K562 (cell line): ENCODE results near the gene CGB3. TPM values are rescaled to one million over a fixed set of nuclear protein-coding genes. Genes with fewer than 3 reads are reported as not detected.
A peak's percentile ranks its signal among the peaks of the same experiment; 100 is the strongest.

Source experiments
- CBFB ChIP-seq: sonication (generic); formaldehyde crosslinking; IDR thresholded peaks from 2 replicates; pipeline ENCODE4 v1.4.0; 2020; ENCODE audit warnings: mild to moderate bottlenecking, missing genetic modification reagents
- CCNT2 ChIP-seq: IDR thresholded peaks from 2 replicates; pipeline ENCODE4 v1.6.1; 2011; ENCODE audit warnings: borderline replicate concordance, low read depth, mild to moderate bottlenecking, moderate library complexity, mixed read lengths, low read length; ENCODE audit not compliant: insufficient read length; ENCODE audit errors: extremely low read depth
- CREB1 ChIP-seq, 2 experiments: sonication (generic) in 1 of 2; formaldehyde crosslinking in 1 of 2; IDR thresholded peaks; 2 replicates each; pipeline versions ENCODE4 v1.6.1 to v1.8.0; 2012 to 2022; ENCODE audit warnings: inconsistent platforms in 1 of 2, mild to moderate bottlenecking in 1 of 2, missing genetic modification reagents in 1 of 2, moderate library complexity in 1 of 2
- E2F4 ChIP-seq: sonication (generic); formaldehyde crosslinking; IDR thresholded peaks from 2 replicates; pipeline ENCODE4 v1.8.0; 2022; ENCODE audit warnings: mild to moderate bottlenecking, low read depth, missing genetic modification reagents
- ETV1 ChIP-seq: fragments of 450-650 bp; conservative IDR thresholded peaks from 2 replicates; pipeline ENCODE4 v1.6.1; 2016; ENCODE audit warnings: missing genetic modification characterization, control low read depth, low read depth, missing compliant biosample characterization
- GATAD2A ChIP-seq: fragments of 450-650 bp; IDR thresholded peaks from 2 replicates; pipeline ENCODE4 v1.6.1; 2017
- GATAD2B ChIP-seq: fragments of 450-650 bp; IDR thresholded peaks from 2 replicates; pipeline ENCODE4 v1.6.1; 2017; ENCODE audit warnings: mild to moderate bottlenecking, borderline replicate concordance
- HDAC2 ChIP-seq: fragments of 450-650 bp; IDR thresholded peaks from 2 replicates; pipeline ENCODE4 v1.6.1; 2016; ENCODE audit warnings: mild to moderate bottlenecking
- KDM4B ChIP-seq, 2 experiments: fragments of 450-650 bp in 1 of 2; sonication (generic) in 1 of 2; IDR thresholded peaks; 2 replicates each; pipeline ENCODE4 v1.6.1; 2016 to 2017; ENCODE audit warnings: borderline replicate concordance in 2 of 2, antibody characterized with exemption in 1 of 2, low read depth in 1 of 2, mild to moderate bottlenecking in 1 of 2
- MNT ChIP-seq, 2 experiments: fragments of 450-650 bp; conservative IDR thresholded peaks; 2 replicates each; pipeline ENCODE4 v1.6.1; 2017; ENCODE audit warnings: mild to moderate bottlenecking in 2 of 2, moderate library complexity in 2 of 2
- MYBL2 ChIP-seq, 2 experiments: fragments of 450-650 bp in 1 of 2; sonication (generic) in 1 of 2; formaldehyde crosslinking in 1 of 2; IDR thresholded peaks; 2 replicates each; pipeline versions ENCODE4 v1.6.1 to v1.8.1; 2017 to 2022; ENCODE audit warnings: borderline replicate concordance in 1 of 2, inconsistent platforms in 1 of 2, low read depth in 1 of 2, mild to moderate bottlenecking in 1 of 2, missing genetic modification reagents in 1 of 2, moderate library complexity in 1 of 2
- PHF8 ChIP-seq: fragments of 200-600 bp; sonication (generic); IDR thresholded peaks from 2 replicates; pipeline ENCODE4 v1.6.1; 2012; ENCODE audit warnings: mixed run types, mild to moderate bottlenecking, inconsistent platforms, low read length, moderate library complexity, borderline replicate concordance
- TFAP4 ChIP-seq: sonication (generic); formaldehyde crosslinking; IDR thresholded peaks from 2 replicates; pipeline ENCODE4 v1.8.0; 2022; ENCODE audit warnings: missing genetic modification reagents, mild to moderate bottlenecking, moderate library complexity, borderline replicate concordance
- XRCC5 ChIP-seq: fragments of 200-400 bp; formaldehyde crosslinking; IDR thresholded peaks from 2 replicates; pipeline ENCODE4 v1.6.1; 2017; ENCODE audit warnings: low read depth, mild to moderate bottlenecking, low read length
- YY1 ChIP-seq, 3 experiments: IDR thresholded peaks; 2 replicates each; pipeline ENCODE4 v1.6.1; 2011; ENCODE audit warnings: low read length in 2 of 3, mild to moderate bottlenecking in 2 of 3, moderate library complexity in 2 of 3, borderline replicate concordance in 1 of 3, control low read depth in 1 of 3, low read depth in 1 of 3; ENCODE audit not compliant: insufficient read depth in 3 of 3, insufficient replicate concordance in 2 of 3, control insufficient read depth in 1 of 3, insufficient read length in 1 of 3; ENCODE audit errors: extremely low read depth in 1 of 3
- ZBTB12 ChIP-seq: fragments of 250-450 bp; sonication (Bioruptor Pico); IDR thresholded peaks from 2 replicates; pipeline ENCODE4 v1.4.0; 2020
- ZBTB8A ChIP-seq: fragments of 450-650 bp; IDR thresholded peaks from 2 replicates; pipeline ENCODE4 v1.6.1; 2018; ENCODE audit warnings: mild to moderate bottlenecking, moderate library complexity; ENCODE audit not compliant: partially characterized antibody
- polyA plus RNA-seq, 8 experiments: library from polyadenylated mRNA; depleted of rRNA in 4 of 8; stranded (reverse) in 5 of 8; unstranded in 3 of 8; fragments of >200 nt; fragmentation: Nextera tagmentation in 2 of 8; fragmentation: Illumina TruSeq in 1 of 8; extraction: Ambion mirVana in 2 of 8; extraction: Trizol in 1 of 8; gene quantifications; 2 replicates each; pipeline versions ENCODE4 v1.2.1 to v1.2.3, GENCODE V29; 2011 to 2014; ENCODE audit warnings: inconsistent platforms in 1 of 8, missing spikeins in 1 of 8
- total RNA-seq, 7 experiments: library from RNA; depleted of rRNA in 6 of 7; stranded (reverse); fragments of >200 nt in 6 of 7; fragmentation: Illumina TruSeq in 2 of 7; extraction: Trizol in 2 of 7; gene quantifications; 2 replicates each; pipeline versions ENCODE4 v1.2.1 to v1.2.3, GENCODE V29; 2011 to 2021; ENCODE audit warnings: low replicate concordance in 1 of 7

CGB3 gene
- total and polyA plus RNA-seq, 9 of the 15 experiments (the other 6 are each of a cell fraction or from before 2014, with no cell fraction given) = not detected

GRCh38 chr19:48993175-48994034, 30.7 kb downstream of the CGB3 start, which contains the start of the genes GYS1 and RUVBL2 (continued):
- TF ChIP-seq ZBTB12 (CRISPR knock-in tag) = peak; percentile 39; the same call in 1 of the 2 replicates
- peak; percentile 86 for TF ChIP-seq XRCC5
- peak; percentile 52 for TF ChIP-seq ETV1 (tag)
- TF ChIP-seq MYBL2 (IDR thresholded peaks at IDR 0.05; ENCODE audit: low read depth) = peak; percentile 74
- TF ChIP-seq MYBL2 (CRISPR knock-in tag; IDR thresholded peaks at IDR 0.05; ENCODE audit: borderline replicate concordance) = no peak
- TF ChIP-seq MNT (conservative IDR thresholded peaks at IDR 0.05) = peak; percentile 61 to 71; a peak in 3 of 4 replicates
- TF ChIP-seq CREB1 (IDR thresholded peaks at IDR 0.05) = peak; percentile 74
- peak; percentile 85 for TF ChIP-seq CREB1 (CRISPR knock-in tag; IDR thresholded peaks at IDR 0.05)
- TF ChIP-seq HDAC2 = peak; percentile 74; the same call in 1 of the 2 replicates
- TF ChIP-seq ZBTB8A = no peak
- peak; percentile 89 for TF ChIP-seq CCNT2
- peak; percentile 71; the same call in 1 of the 2 replicates for TF ChIP-seq TFAP4 (CRISPR knock-in tag)
- no peak for TF ChIP-seq E2F4
- 0 out of 2 replicates have a peak, but pooled peaks have one; percentile 12 for TF ChIP-seq CBFB (CRISPR knock-in tag)
- TF ChIP-seq GATAD2A = peak; percentile 98
- TF ChIP-seq GATAD2B = no peak
- TF ChIP-seq PHF8 = peak; percentile 70; the same call in 1 of the 2 replicates
- TF ChIP-seq YY1 (IDR thresholded peaks at IDR 0.05; ENCODE audit: borderline replicate concordance in 1 of 3, control insufficient read depth in 1 of 3, extremely low read depth in 1 of 3, insufficient read depth in 3 of 3, insufficient read length in 1 of 3, insufficient replicate concordance in 2 of 3, low read depth in 1 of 3, low read length in 2 of 3) = peak; percentile 22 to 94 (median 87)
- peak in 1 of 2 experiments; percentile 40; a peak in 2 of 4 replicates for TF ChIP-seq KDM4B (IDR thresholded peaks at IDR 0.05; ENCODE audit: borderline replicate concordance in 2 of 2, low read depth in 1 of 2)
